GM12878 (cell line): ENCODE results near the gene TTLL11. TPM values are rescaled to one million over a fixed set of nuclear protein-coding genes. Genes with fewer than 3 reads are reported as not detected.

Experiments used
- ATAC-seq: fragments of 200-7000 bp; cut with Tn5 transposase; 3 replicates; pipeline ENCODE4 v1.9.1; 2020; ENCODE audit warnings: mild to moderate bottlenecking, moderate library complexity
- BruUV-seq: library from RNA; stranded (reverse); fragments of 400-500 nt; replicated peaks from 2 replicates; lab custom pipeline; 2021; lab: Mats Ljungman, UMichigan
- CTCF ChIA-PET: fragments of 300-600 bp; sonication (Branson Sonifier 250); formaldehyde crosslinking; extraction: SDS; loops from one replicate; lab custom pipeline; 2021; ENCODE audit warnings: inconsistent platforms; lab: Yijun Ruan, JAX
- POLR2A ChIA-PET: fragments of 350-600 bp; formaldehyde crosslinking; extraction: SDS; loops from one replicate; lab custom pipeline; 2021; ENCODE audit warnings: inconsistent platforms; lab: Charles Lee
- RAD21 ChIA-PET: fragments of 300-600 bp; sonication (Branson Sonifier 250); formaldehyde crosslinking; loops from one replicate; lab custom pipeline; 2023; ENCODE audit warnings: antibody characterized with exemption; ENCODE audit not compliant: unreplicated experiment; lab: Charles Lee
- SMC1A ChIA-PET: fragments of 300-600 bp; sonication (Branson Sonifier 250); formaldehyde crosslinking; loops from one replicate; lab custom pipeline; 2023; ENCODE audit not compliant: unreplicated experiment, uncharacterized antibody; lab: Charles Lee
- DNase-seq: peaks from one replicate; pipeline ENCODE4 v3.0.0-alpha.2; 2011; ENCODE audit warnings: low read depth, low spot score
- FAIRE-seq: peaks from 3 replicates; lab custom pipeline; 2011; peaks lifted over from hg19 to GRCh38; lab: Jason Lieb, UNC
- H2AFZ ChIP-seq: 2 replicates; pipeline ENCODE4 v1.6.0; 2011; ENCODE audit warnings: low read depth, low read length, control low read depth; ENCODE audit not compliant: control insufficient read depth
- H3K27ac ChIP-seq: 2 replicates; pipeline ENCODE4 v1.5.1; 2011; ENCODE audit warnings: control low read depth; ENCODE audit not compliant: control insufficient read depth, insufficient read depth
- H3K27me3 ChIP-seq, 2 experiments: replicated peaks in 1 of 2; 2 replicates each; pipeline versions ENCODE4 v1.6.0 to v1.6.1; 2011; ENCODE audit warnings: low read length in 1 of 2; ENCODE audit not compliant: control insufficient read depth in 2 of 2, insufficient read depth in 2 of 2
- H3K36me3 ChIP-seq, 2 experiments: 2 replicates each; pipeline ENCODE4 v1.5.1; 2011; ENCODE audit warnings: low read length in 1 of 2; ENCODE audit not compliant: control insufficient read depth in 2 of 2, insufficient read depth in 2 of 2
- H3K4me1 ChIP-seq: 2 replicates; pipeline ENCODE4 v1.6.1; 2011; ENCODE audit warnings: mild to moderate bottlenecking, low read length, moderate library complexity, mixed read lengths; ENCODE audit not compliant: control insufficient read depth, insufficient read depth
- H3K4me2 ChIP-seq: 2 replicates; pipeline ENCODE4 v1.6.0; 2011; ENCODE audit warnings: control low read depth; ENCODE audit not compliant: control insufficient read depth, insufficient read depth
- H3K4me3 ChIP-seq: fragments of 200-600 bp; sonication (generic); 2 replicates; pipeline ENCODE4 v1.5.1; 2016
- H3K79me2 ChIP-seq: 2 replicates; pipeline ENCODE4 v1.6.0; 2011; ENCODE audit warnings: low read length; ENCODE audit not compliant: control insufficient read depth, insufficient read depth
- H3K9ac ChIP-seq: 2 replicates; pipeline ENCODE4 v1.8.0; 2011; ENCODE audit warnings: low read length, control low read depth, mixed read lengths; ENCODE audit not compliant: control insufficient read depth, insufficient read depth
- H3K9me3 ChIP-seq: replicated peaks from 3 replicates; pipeline ENCODE4 v1.5.1; 2011; ENCODE audit warnings: mild to moderate bottlenecking, low read length; ENCODE audit not compliant: control insufficient read depth, insufficient read depth
- H4K20me1 ChIP-seq: 2 replicates; pipeline ENCODE4 v1.6.0; 2011; ENCODE audit not compliant: control insufficient read depth, insufficient read depth
- BHLHE40 ChIP-seq, 2 experiments: fragments of 450-650 bp in 1 of 2; IDR thresholded peaks; 2 replicates each; pipeline ENCODE4 v1.6.1; 2011 to 2017; ENCODE audit warnings: low read depth in 2 of 2, borderline replicate concordance in 1 of 2, improper control_type of control experiment in 1 of 2, low read length in 1 of 2, mild to moderate bottlenecking in 1 of 2
- CBX5 ChIP-seq: sonication (generic); IDR thresholded peaks from 2 replicates; pipeline ENCODE4 v1.6.1; 2016; ENCODE audit warnings: low read depth, moderate library complexity, mild to moderate bottlenecking, inconsistent platforms
- FOS ChIP-seq: IDR thresholded peaks from 3 replicates; pipeline ENCODE4 v1.6.1; 2011; ENCODE audit warnings: borderline replicate concordance; ENCODE audit not compliant: insufficient read length; ENCODE audit errors: extremely low read depth
- MTA3 ChIP-seq: IDR thresholded peaks from 2 replicates; pipeline ENCODE4 v1.6.1; 2012; ENCODE audit warnings: low read length, inconsistent platforms, borderline replicate concordance
- NFYA ChIP-seq: IDR thresholded peaks from 2 replicates; pipeline ENCODE4 v1.6.1; 2011; ENCODE audit warnings: low read depth, mild to moderate bottlenecking, low read length, improper control_type of control experiment, borderline replicate concordance
- PAX5 ChIP-seq: IDR thresholded peaks from 2 replicates; pipeline ENCODE4 v1.6.1; 2011; ENCODE audit warnings: low read depth, low read length, borderline replicate concordance
- POLR2A ChIP-seq: IDR thresholded peaks from 2 replicates; pipeline ENCODE4 v1.6.1; 2011; ENCODE audit warnings: low read depth, mild to moderate bottlenecking, low read length
- SP1 ChIP-seq: IDR thresholded peaks from one replicate; pipeline ENCODE4 v1.6.1; 2011; ENCODE audit warnings: low read depth, low read length
- TBL1XR1 ChIP-seq: IDR thresholded peaks from 2 replicates; pipeline ENCODE4 v1.6.1; 2012; ENCODE audit warnings: low read depth, low read length, improper control_type of control experiment
- TCF3 ChIP-seq: IDR thresholded peaks from 2 replicates; pipeline ENCODE4 v1.6.1; 2012; ENCODE audit warnings: low read depth, mild to moderate bottlenecking, low read length, borderline replicate concordance; ENCODE audit not compliant: insufficient read depth
- TCF7 ChIP-seq: IDR thresholded peaks from 2 replicates; pipeline ENCODE4 v1.6.1; 2014; ENCODE audit warnings: antibody characterized with exemption, borderline replicate concordance
- ZNF217 ChIP-seq: fragments of 450-650 bp; IDR thresholded peaks from 2 replicates; pipeline ENCODE4 v1.6.1; 2017; ENCODE audit warnings: antibody characterized with exemption, mild to moderate bottlenecking
- ZNF24 ChIP-seq: fragments of 450-650 bp; IDR thresholded peaks from 2 replicates; pipeline ENCODE4 v1.6.1; 2017; ENCODE audit warnings: antibody characterized with exemption, mild to moderate bottlenecking
- ZNF384 ChIP-seq: IDR thresholded peaks from 2 replicates; pipeline ENCODE4 v1.6.1; 2012; ENCODE audit warnings: low read depth, mild to moderate bottlenecking, low read length, improper control_type of control experiment, borderline replicate concordance
- ZSCAN29 ChIP-seq: fragments of 450-650 bp; IDR thresholded peaks from 2 replicates; pipeline ENCODE4 v1.6.1; 2017; ENCODE audit warnings: mild to moderate bottlenecking, moderate library complexity
- WGBS: methylation state at CpG from one replicate; pipeline ENCODE4 v1.1.6; 2016; ENCODE audit warnings: low lambda C conversion rate; ENCODE audit not compliant: insufficient replicate concordance, insufficient coverage; ENCODE audit errors: missing lambda C conversion rate; 5-methylcytosine and 5-hydroxymethylcytosine counted together
- in situ Hi-C: fragments of 300-500 bp; cut with MboI; formaldehyde crosslinking; loops from 9 replicates; pipeline ENCODE4 v1.14.3; 2018; ENCODE audit warnings: mixed read lengths
- intact Hi-C: fragments of 100-400 bp; cut with micrococcal nuclease; formaldehyde crosslinking; loops from one replicate; pipeline ENCODE4 v1.14.2; 2022; ENCODE audit not compliant: unreplicated experiment
- polyA plus RNA-seq, 11 experiments: library from polyadenylated mRNA; depleted of rRNA in 4 of 11; unstranded in 6 of 11; stranded (reverse) in 5 of 11; fragments of >200 nt; fragmentation: Nextera tagmentation in 4 of 11; fragmentation: Illumina TruSeq in 1 of 11; extraction: Ambion mirVana in 4 of 11; extraction: Trizol in 1 of 11; gene quantifications; 1 replicate in 1 of 11; 2 replicates in 10 of 11; pipeline versions ENCODE4 v1.2.1 to v1.2.3, GENCODE V29; 2011 to 2016; ENCODE audit warnings: inconsistent platforms in 2 of 11, missing spikeins in 2 of 11, low read depth in 1 of 11
- total RNA-seq, 4 experiments: library from RNA; depleted of rRNA in 3 of 4; stranded (reverse); fragments of >200 nt in 3 of 4; fragmentation: Illumina TruSeq in 1 of 4; extraction: Trizol in 1 of 4; gene quantifications; 2 replicates each; pipeline versions ENCODE4 v1.2.1 to v1.2.3, GENCODE V29; 2013 to 2021
- TF ChIP-seq, protein P1 (sequence below): fragments of 450-650 bp; IDR thresholded peaks from 2 replicates; pipeline ENCODE4 v1.6.1; 2018; ENCODE audit warnings: borderline replicate concordance, mild to moderate bottlenecking; ENCODE audit not compliant: partially characterized antibody
- TF ChIP-seq, protein P2 (sequence below): IDR thresholded peaks from 2 replicates; pipeline ENCODE4 v1.6.1; 2012; ENCODE audit warnings: mild to moderate bottlenecking, low read depth, low read length

Gene TTLL11
- total and polyA plus RNA-seq, 10 of the 15 experiments (the other 5 are each of a cell fraction or from before 2014, with no cell fraction given), result 1.2 to 3.7 (median 2.9) TPM

GRCh38 chr9:121862371-121863332 is 230.5 kb downstream of the TTLL11 start:
- no TSS peak for BruUV-seq
- Histone ChIP-seq H3K9me3 (no peaks in the 10 kb centered on the region), H3K79me2 (no peaks in the 10 kb centered on the region), H3K4me1 (no peaks in the 10 kb centered on the region), H3K4me3 (no peak overlapping the region), H3K27ac (no peak overlapping the region), H3K27me3 (peaks cover 0 to 2% of the 10 kb centered on the region in 2 experiments; a peak in 2 of 4 replicates), H3K4me2 (no peak overlapping the region), H4K20me1 (no peaks in the 10 kb centered on the region; the same call in 1 of the 2 replicates), H3K9ac (no peak overlapping the region), H3K36me3 (no peaks in the 10 kb centered on the region), H2AFZ (no peak overlapping the region)
- ChIA-PET SMC1A (interaction anchor here (1.2 kb wide), 1 partner anchor 97 kb away, joined by 3 read pairs; no protein-coding TSS in a partner anchor), CTCF (no interaction called here), RAD21 (no interaction called here), POLR2A (no interaction called here)
- ATAC-seq, result no peak
- FAIRE-seq, result no peak
- 62% methylated on average over 19 of the region's 19 CpGs for WGBS
- no peak for DNase-seq
- intact Hi-C loops, result no loop called here
- in situ Hi-C loops, result no loop called here
- TF ChIP-seq TCF7, result no peak
- TF ChIP-seq NFYA, result no peak
- TF ChIP-seq TBL1XR1, result no peak
- no peak for TF ChIP-seq ZSCAN29
- TF ChIP-seq, protein P1, sequence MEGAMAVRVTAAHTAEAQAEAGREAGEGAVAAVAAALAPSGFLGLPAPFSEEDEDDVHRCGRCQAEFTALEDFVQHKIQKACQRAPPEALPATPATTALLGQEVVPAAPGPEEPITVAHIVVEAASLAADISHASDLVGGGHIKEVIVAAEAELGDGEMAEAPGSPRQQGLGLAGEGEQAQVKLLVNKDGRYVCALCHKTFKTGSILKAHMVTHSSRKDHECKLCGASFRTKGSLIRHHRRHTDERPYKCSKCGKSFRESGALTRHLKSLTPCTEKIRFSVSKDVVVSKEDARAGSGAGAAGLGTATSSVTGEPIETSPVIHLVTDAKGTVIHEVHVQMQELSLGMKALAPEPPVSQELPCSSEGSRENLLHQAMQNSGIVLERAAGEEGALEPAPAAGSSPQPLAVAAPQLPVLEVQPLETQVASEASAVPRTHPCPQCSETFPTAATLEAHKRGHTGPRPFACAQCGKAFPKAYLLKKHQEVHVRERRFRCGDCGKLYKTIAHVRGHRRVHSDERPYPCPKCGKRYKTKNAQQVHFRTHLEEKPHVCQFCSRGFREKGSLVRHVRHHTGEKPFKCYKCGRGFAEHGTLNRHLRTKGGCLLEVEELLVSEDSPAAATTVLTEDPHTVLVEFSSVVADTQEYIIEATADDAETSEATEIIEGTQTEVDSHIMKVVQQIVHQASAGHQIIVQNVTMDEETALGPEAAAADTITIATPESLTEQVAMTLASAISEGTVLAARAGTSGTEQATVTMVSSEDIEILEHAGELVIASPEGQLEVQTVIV, result no peak
- TF ChIP-seq SP1, result no peak
- no peak for TF ChIP-seq PAX5
- no peak for TF ChIP-seq ZNF24
- TF ChIP-seq FOS, result no peak
- no peak for TF ChIP-seq CBX5
- no peak for TF ChIP-seq TCF3
- TF ChIP-seq, protein P2, sequence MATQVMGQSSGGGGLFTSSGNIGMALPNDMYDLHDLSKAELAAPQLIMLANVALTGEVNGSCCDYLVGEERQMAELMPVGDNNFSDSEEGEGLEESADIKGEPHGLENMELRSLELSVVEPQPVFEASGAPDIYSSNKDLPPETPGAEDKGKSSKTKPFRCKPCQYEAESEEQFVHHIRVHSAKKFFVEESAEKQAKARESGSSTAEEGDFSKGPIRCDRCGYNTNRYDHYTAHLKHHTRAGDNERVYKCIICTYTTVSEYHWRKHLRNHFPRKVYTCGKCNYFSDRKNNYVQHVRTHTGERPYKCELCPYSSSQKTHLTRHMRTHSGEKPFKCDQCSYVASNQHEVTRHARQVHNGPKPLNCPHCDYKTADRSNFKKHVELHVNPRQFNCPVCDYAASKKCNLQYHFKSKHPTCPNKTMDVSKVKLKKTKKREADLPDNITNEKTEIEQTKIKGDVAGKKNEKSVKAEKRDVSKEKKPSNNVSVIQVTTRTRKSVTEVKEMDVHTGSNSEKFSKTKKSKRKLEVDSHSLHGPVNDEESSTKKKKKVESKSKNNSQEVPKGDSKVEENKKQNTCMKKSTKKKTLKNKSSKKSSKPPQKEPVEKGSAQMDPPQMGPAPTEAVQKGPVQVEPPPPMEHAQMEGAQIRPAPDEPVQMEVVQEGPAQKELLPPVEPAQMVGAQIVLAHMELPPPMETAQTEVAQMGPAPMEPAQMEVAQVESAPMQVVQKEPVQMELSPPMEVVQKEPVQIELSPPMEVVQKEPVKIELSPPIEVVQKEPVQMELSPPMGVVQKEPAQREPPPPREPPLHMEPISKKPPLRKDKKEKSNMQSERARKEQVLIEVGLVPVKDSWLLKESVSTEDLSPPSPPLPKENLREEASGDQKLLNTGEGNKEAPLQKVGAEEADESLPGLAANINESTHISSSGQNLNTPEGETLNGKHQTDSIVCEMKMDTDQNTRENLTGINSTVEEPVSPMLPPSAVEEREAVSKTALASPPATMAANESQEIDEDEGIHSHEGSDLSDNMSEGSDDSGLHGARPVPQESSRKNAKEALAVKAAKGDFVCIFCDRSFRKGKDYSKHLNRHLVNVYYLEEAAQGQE, result no peak
- TF ChIP-seq POLR2A, result no peak
- TF ChIP-seq MTA3, result no peak
- TF ChIP-seq BHLHE40 (IDR thresholded peaks at IDR 0.05; ENCODE audit: borderline replicate concordance in 1 of 2, low read depth in 2 of 2, low read length in 1 of 2), result no peak
- TF ChIP-seq ZNF384, result no peak
- no peak for TF ChIP-seq ZNF217
